RWPE2 (cell line): ENCODE data around the gene IRS1.

Source experiments
- ATAC-seq: fragments of 200-7000 bp; cut with Tn5 transposase; 3 replicates; pipeline ENCODE4 v1.9.1; 2021; ENCODE audit warnings: low read depth
- DNase-seq: peaks from one replicate; pipeline ENCODE4 v3.0.0-alpha.2; 2020; ENCODE audit warnings: low spot score
- H3K27ac ChIP-seq: fragments of 450-650 bp; 2 replicates; pipeline ENCODE4 v1.5.1; 2017; ENCODE audit warnings: mild to moderate bottlenecking; ENCODE audit not compliant: poor library complexity, severe bottlenecking
- H3K27me3 ChIP-seq: fragments of 250-450 bp; sonication (Bioruptor Pico); 2 replicates; pipeline ENCODE4 v1.5.1; 2021; ENCODE audit warnings: mild to moderate bottlenecking, moderate library complexity; ENCODE audit not compliant: insufficient read depth, poor library complexity, severe bottlenecking
- H3K36me3 ChIP-seq: fragments of 250-450 bp; sonication (Bioruptor Pico); 2 replicates; pipeline ENCODE4 v1.5.1; 2020; ENCODE audit warnings: low read depth, mild to moderate bottlenecking, moderate library complexity
- H3K4me1 ChIP-seq: fragments of 250-450 bp; sonication (Bioruptor Pico); 2 replicates; pipeline ENCODE4 v1.5.1; 2021; ENCODE audit warnings: mild to moderate bottlenecking, moderate library complexity; ENCODE audit not compliant: insufficient read depth, poor library complexity, severe bottlenecking
- H3K4me3 ChIP-seq: fragments of 250-450 bp; sonication (Bioruptor Pico); 2 replicates; pipeline ENCODE4 v1.5.1; 2021; ENCODE audit warnings: mild to moderate bottlenecking, moderate library complexity; ENCODE audit not compliant: severe bottlenecking
- H3K9me3 ChIP-seq: fragments of 250-450 bp; sonication (Bioruptor Pico); 2 replicates; pipeline ENCODE4 v1.5.1; 2021; ENCODE audit warnings: mild to moderate bottlenecking, moderate library complexity; ENCODE audit not compliant: severe bottlenecking
- CTCF ChIP-seq: fragments of 450-650 bp; IDR thresholded peaks from one replicate; pipeline ENCODE4 v1.5.1; 2017; ENCODE audit warnings: mild to moderate bottlenecking, moderate library complexity; ENCODE audit not compliant: poor library complexity, severe bottlenecking

Gene IRS1

GRCh38 chr2:226694586-226695284, 104.9 kb downstream of the IRS1 start:
- Histone ChIP-seq H3K36me3 (no peaks in the 10 kb centered on the region), H3K9me3 (no peaks in the 10 kb centered on the region), H3K27me3 (no peaks in the 10 kb centered on the region), H3K4me3 (no peak overlapping the region), H3K27ac (no peak overlapping the region), H3K4me1 (peaks cover 9% of the 10 kb centered on the region)
- TF ChIP-seq CTCF: no peak
- DNase-seq (no peak), ATAC-seq (no peak)

GRCh38 chr2:226694149-226694548, 105.5 kb downstream of the IRS1 start:
- TF ChIP-seq CTCF: no peak
- no peak for ATAC-seq

GRCh38 chr2:226693521-226693920, 106.1 kb downstream of the IRS1 start:
- H3K36me3 ChIP-seq: no peaks in the 10 kb centered on the region
- no peaks in the 10 kb centered on the region for H3K27me3 ChIP-seq
- DNase-seq (no peak), ATAC-seq (no peak)
- H3K4me3 ChIP-seq: no peak overlapping the region
- H3K9me3 ChIP-seq: no peaks in the 10 kb centered on the region
- TF ChIP-seq CTCF: no peak
- H3K4me1 ChIP-seq: peaks cover 9% of the 10 kb centered on the region
- H3K27ac ChIP-seq: no peak overlapping the region

More at GRCh38 chr2:226694149-226694548, 105.5 kb downstream of the IRS1 start:
- H3K36me3 ChIP-seq: no peaks in the 10 kb centered on the region
- H3K4me1 ChIP-seq: peaks cover 9% of the 10 kb centered on the region
- H3K4me3 ChIP-seq: no peak overlapping the region
- no peaks in the 10 kb centered on the region for H3K9me3 ChIP-seq
- no peaks in the 10 kb centered on the region for H3K27me3 ChIP-seq
- no peak for DNase-seq
- H3K27ac ChIP-seq: no peak overlapping the region

GRCh38 chr2:226692521-226693126, 107.0 kb downstream of the IRS1 start:
- H3K4me1 ChIP-seq: peaks cover 11% of the 10 kb centered on the region
- DNase-seq (no peak), ATAC-seq (peak; percentile 41; the same call in 1 of the 3 replicates)
- no peaks in the 10 kb centered on the region for H3K9me3 ChIP-seq
- no peak overlapping the region for H3K4me3 ChIP-seq
- no peaks in the 10 kb centered on the region for H3K36me3 ChIP-seq
- H3K27ac ChIP-seq: no peak overlapping the region
- H3K27me3 ChIP-seq: no peaks in the 10 kb centered on the region
- TF ChIP-seq CTCF: no peak

- Histone ChIP-seq H3K4me1 (peaks cover 16% of the 10 kb centered on the region), H3K27ac (peak overlapping the region; percentile 34), H3K36me3 (no peaks in the 10 kb centered on the region), H3K27me3 (no peaks in the 10 kb centered on the region), H3K9me3 (no peaks in the 10 kb centered on the region), H3K4me3 (no peak overlapping the region)
- ATAC-seq (peak; percentile 65), DNase-seq (no peak)
- TF ChIP-seq CTCF: no peak
These were observed 108.4 kb downstream of the IRS1 start for GRCh38 chr2:226691255-226691654.
